HG03135 (cell line): ENCODE measurements around the gene DUOX2.
"Not testable (repeated sequence)": the region's sequence is repeated elsewhere in the genome, so short reads cannot be mapped to it uniquely, and the experiment has no call there.

Experiments
- ATAC-seq: cut with Tn5 transposase; IDR thresholded peaks from one replicate; pipeline ENCODE4 v1.9.1; 2021; ENCODE audit warnings: mild to moderate bottlenecking, moderate library complexity; ENCODE audit not compliant: unreplicated experiment

DUOX2 gene

DNA sequence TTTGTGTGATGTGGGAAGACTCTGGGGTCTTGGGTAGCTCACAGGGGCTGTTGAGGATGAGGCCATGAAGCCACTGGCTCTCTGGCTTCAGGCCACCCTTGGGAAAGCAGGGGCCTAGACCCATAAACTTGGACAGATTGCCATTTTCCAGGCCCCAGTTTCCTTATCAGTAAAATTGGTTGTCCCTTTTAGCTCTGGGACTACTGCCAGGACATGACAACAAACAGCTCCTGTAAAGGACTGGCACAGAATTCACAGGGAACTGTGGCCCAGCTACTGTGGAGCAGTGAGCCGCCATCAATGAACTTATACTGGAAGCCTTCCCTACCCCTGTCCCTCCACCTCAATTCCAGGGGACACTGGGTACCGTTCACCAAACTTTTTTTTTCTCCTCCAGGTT lies 36.6 kb downstream of the DUOX2 start:
- not testable (repeated sequence) for ATAC-seq

DNA sequence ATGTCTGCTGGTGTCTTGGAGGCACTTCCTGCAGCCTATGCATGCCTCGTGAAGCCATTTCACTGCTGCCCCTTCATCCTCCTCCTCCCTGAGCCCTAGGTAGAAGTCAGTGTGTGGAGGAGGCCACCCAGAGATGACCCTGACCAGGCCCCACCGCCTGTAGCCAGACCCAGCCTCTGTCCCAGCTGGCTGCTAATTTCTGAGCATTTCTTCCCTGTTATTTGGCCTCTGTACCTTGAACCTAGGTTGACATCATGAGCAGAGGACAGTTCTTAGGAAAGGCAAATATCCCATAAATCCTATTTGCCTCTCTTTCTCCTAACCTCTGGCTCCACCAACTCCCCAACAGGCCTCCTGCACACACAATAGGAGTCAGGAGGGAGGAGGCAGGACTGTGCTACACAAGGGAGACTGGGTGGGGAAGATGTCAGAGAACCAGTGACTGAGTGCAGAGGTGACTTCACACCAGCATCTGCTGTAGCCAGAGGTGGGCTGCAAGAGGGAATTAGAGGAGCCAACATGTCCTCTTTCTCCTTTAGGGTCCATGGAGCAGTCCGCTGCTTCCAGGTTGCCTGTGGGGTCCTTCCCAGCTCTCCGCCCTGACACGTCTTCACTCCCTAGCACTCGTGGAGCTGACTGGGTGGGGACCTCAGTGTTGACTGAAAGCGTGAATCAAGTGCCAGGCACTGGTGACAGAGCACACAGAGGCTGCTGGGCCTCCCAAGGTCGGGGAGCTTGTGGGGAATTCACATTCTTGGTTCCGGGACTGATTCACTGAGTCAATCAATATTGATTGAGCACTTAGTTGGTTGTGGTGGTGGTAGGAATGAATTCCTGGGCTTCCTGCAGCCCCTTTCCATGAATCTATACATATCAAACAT lies 38.3 kb downstream of the DUOX2 start:
- not testable (repeated sequence) for ATAC-seq

DNA sequence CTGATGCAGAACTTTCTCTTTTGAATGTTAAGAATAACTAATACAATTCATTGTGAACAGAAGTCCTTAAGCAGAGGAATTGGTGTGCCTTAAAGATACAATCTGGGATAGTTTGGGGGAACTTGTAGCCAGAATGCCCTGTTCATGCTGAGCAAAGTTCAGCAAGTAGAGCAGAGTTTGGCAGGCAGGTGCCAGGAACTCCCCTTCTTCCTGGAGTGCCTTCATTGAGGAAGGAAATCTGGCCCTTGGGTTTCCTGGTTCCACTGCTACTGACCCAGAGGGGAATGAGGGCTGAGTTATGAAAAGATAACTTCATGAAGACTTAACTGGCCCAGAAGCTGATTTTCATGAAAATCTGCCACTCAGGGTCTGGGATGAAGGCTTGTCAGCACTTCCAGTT lies 40.4 kb downstream of the DUOX2 start:
- ATAC-seq, result not testable (repeated sequence)

DNA sequence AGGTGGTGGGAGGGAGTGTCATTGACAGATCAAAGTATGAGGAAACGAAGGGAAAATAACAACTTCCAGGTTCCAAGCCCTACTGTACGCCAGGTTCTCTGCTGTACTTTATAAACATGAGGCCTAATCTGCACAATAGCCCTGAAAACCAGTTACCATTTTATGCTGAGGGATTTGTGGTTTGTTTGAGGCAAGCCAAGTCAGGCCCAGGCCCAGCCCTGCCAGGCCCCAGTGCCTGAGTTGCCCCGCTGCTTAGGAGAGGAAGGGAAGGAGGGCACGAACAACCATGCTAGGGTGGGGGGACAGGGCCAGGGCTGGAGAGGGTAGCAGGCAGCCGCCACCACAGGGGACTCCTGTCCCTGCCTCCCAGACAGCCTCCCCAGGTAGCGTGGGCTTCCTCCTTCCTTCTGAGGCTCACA lies 44.0 kb downstream of the DUOX2 start:
- not testable (repeated sequence) for ATAC-seq

DNA sequence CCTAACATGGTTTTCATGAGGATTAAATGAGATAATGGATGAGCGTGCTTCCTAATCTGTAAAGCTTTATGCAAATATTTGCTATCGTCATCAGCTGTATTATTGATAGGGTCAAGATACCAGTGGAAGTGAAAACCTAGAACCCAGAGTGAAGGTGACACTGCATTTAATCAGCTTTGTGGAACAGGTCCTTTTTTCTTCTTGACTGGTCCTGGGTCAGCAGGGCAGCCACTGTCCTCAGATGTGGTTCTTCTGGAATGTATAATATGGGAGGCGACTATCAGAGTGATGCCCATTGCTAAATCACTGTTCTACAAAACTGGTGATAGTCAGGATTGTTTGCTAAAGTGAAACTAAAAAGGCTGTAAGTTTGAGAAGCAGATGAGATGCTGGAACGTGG lies 49.6 kb downstream of the DUOX2 start:
- ATAC-seq, result no peak

DNA sequence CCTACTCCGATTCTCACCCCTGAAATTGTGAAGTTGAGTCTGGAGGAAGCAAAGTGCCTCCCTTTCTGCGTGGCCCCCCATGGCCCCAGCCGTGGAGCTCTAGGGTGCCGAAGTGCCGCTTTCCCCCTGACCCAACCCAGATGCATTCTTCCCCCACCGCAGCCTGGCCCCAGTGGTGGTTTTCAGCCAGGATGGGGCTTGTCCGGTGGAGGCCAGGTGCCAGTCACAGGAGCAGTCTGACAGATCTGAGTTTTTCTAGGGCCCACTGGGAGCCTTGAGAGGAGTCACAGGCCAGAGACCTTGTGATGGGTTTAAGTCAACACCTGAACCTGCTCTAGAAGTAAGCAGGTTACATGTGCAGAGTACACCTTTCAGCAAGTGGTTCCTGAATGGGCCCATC lies 51.7 kb downstream of the DUOX2 start:
- ATAC-seq, result not testable (repeated sequence)

DNA sequence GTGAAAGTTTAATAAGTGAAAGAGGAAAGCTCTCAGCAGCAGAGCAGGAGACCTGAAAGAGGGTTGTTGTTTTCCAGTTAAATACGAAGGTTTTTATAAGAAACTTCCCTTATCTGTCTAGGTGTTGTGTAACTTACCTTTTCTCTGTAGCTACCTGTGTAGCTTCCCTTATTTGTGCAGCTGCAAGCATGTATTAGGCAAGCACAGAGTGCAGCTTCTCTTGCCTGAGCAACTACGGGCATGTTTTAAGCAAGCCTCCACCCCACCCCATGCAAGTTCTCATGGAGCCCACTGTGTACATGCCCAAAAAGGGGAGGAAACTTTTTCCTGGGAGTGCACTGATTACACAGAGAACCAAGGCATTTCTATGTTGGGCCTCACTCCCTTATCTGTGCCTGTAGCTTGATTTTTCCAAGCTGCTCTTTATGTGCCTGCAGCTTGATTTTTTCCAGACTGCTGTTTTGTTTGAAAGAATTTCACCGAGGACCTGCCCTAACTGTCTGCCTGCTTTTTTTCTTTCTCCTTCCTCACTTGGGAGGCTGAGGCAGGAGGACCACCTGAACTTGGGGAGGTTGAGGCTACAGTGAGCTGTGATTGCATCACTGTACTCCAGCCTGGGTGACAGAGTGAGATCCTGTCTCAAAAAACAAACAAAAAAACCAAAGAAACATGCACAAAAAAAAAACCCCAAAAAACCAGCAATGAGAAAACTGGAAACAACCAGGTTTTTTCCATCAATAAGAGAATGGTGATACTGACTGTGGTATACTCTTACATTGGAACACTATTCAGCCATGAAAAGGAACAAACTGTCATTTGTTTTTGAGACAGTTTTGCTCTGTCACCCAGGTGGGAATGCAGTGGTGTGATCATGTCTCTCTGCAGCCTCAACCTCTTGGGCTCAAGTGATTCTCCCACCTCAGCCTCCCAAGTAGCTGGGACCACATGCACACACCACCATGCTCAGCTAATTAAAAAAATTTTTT lies 55.0 kb downstream of the DUOX2 start:
- not testable (repeated sequence) for ATAC-seq

DNA sequence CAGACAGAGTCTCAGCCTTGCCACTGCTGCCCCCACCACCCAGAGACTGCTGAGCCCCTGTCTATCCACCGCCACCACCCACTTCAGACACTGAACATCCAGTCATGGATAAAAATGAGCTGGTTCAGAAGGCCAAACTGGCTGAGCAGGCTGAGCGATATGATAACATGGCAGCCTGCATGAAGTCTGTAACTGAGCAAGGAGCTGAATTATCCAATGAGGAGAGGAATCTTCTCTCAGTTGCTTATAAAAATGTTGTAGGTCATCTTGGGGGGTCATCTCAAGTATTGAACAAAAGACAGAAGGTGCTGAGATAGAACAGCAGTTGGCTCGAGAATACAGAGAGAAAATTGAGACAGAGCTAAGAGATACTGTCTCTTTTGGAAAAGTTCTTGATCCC lies 61.3 kb downstream of the DUOX2 start:
- not testable (repeated sequence) for ATAC-seq

DNA sequence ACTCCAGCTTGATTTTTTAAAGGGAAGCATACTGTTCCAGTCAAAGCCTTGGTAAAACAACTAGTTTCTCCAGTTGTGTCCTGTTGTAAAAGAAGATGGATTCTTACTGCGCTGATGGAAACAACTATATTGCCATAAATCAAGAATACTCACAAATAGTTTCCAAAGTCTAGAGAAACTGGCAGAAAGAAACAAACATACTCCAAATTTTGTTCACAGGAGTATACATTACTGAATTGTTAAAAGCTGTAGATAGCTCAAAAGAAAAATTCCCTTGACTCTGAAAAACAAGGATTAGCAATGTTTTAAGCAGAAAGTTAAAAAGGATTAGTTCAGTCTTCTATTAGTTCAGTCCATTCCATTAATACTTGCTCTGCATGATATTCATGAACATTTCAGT lies 63.4 kb downstream of the DUOX2 start:
- no peak for ATAC-seq

DNA sequence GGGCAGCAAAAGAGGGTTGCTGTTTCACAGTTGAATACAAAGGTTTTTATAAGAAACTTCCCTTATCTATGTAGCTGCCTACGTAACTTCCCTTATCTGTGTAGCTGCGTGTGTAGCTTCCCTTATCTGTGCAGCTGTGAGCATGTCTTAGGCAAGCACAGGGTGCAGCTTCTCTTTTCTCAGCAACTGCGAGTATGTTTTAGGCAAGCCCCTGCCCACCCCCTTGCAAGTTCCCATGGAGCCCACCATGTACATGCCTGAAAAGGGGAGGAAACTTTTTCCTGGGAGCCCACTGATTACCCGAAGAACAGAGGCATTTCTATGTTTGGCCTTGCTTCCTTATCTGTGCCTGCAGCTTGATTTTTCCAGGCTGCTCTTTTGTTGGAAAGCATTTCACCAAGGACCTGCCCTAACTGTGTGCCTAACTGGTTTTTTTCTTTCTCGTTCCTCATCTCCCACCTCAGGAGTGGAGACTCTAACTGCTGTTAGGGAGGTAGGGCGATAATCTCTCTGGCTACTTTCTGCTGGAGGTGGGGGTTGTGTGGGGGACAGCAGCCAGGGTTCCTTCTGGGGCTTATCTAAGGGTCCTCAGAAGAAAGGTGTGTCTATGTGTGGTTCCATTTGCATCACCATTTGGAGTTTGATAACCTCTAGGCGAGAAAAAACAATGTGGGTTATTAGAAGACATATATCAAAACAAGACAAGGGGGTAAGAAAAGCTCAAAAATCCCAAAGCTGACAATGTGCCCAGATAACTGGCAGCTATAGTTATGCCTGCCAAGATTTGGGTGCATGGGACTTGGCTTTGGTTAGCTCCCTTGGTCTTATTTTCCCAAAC lies 65.0 kb downstream of the DUOX2 start:
- no peak for ATAC-seq

DNA sequence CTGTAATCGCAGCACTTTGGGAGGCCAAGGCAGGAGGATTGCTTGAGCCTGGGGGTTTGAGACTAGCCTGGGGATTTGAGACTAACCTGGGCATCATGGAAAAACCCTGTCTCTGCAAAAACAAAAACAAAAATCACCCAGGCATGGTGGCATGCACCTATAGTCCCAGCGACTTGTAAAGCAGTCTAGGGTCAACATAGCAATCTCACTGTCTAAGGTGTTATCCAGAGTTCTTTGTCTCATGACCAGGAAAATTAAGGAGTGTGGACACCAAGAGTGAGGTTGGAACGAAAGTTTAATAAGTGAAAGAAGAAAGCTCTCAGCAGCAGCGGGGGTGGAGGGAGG lies 65.6 kb downstream of the DUOX2 start:
- not testable (repeated sequence) for ATAC-seq

DNA sequence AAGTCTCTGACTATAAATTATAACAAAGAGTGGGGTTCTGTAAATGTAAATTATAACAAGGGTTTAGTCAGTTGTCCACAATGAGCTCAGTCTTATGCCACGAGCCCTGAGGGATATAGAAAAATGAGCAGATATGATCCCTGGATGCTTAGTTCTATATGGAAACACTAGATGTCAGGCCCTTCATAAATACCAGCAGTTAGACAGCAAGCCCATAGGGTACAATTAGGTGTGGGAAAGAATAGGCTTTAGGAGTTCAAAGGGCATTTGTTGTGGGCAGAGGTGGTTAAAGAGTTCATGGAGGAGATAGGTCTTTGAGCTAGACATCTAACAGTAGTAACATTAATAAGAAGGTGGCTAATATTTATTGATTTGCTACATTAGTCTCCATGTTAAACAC lies 69.7 kb downstream of the DUOX2 start:
- ATAC-seq, result not testable (repeated sequence)

DNA sequence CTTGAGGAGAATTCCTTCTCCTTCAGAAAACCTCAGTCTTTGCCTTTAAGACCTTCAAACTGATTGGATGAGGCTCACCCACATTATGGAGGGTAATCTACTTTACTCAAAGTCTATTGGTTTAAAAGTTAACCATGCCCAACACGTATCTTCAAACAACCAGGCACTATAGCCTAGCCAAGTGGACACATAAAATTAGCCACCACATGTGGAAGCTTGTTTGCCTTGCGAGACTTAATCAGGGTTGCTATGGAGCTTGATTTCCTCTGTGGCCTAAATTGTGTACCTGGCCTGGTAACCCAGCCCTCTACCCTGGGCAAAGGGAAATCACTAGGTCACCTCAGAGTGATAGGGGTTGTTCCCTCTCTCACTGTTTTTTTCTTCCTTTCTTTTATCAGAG lies 71.1 kb downstream of the DUOX2 start:
- not testable (repeated sequence) for ATAC-seq
